Osteoblast (primary cell): ENCODE data around the gene SAP30L. TPM values are rescaled to one million over a fixed set of nuclear protein-coding genes. Genes with fewer than 3 reads are reported as not detected.

ENCODE experiments used
- DNase-seq: peaks from one replicate; pipeline ENCODE4 v3.0.0; 2011; ENCODE audit warnings: low spot score, mixed read lengths; ENCODE audit not compliant: insufficient read length; ENCODE audit errors: missing footprints
- H2AFZ ChIP-seq: 2 replicates; pipeline ENCODE4 v1.6.0; 2011; ENCODE audit warnings: mild to moderate bottlenecking, low read length
- H3K27ac ChIP-seq: 2 replicates; pipeline ENCODE4 v1.5.1; 2011; ENCODE audit warnings: mild to moderate bottlenecking, low read depth, low read length, moderate library complexity
- H3K27me3 ChIP-seq: 2 replicates; pipeline ENCODE4 v1.6.0; 2012; ENCODE audit warnings: mild to moderate bottlenecking, control low read depth, inconsistent platforms, low read length, moderate library complexity; ENCODE audit not compliant: insufficient read depth
- H3K36me3 ChIP-seq: 2 replicates; pipeline ENCODE4 v1.5.1; 2011; ENCODE audit warnings: mild to moderate bottlenecking, low read length, control low read depth, moderate library complexity; ENCODE audit not compliant: insufficient read depth
- H3K4me1 ChIP-seq: 2 replicates; pipeline ENCODE4 v1.5.1; 2011; ENCODE audit warnings: mild to moderate bottlenecking, low read length, control low read depth, moderate library complexity; ENCODE audit not compliant: insufficient read depth
- H3K4me2 ChIP-seq: 2 replicates; pipeline ENCODE4 v1.6.0; 2011; ENCODE audit warnings: mild to moderate bottlenecking, low read length; ENCODE audit not compliant: insufficient read depth
- H3K4me3 ChIP-seq: fragments of 200-600 bp; sonication (generic); 3 replicates; pipeline ENCODE4 v1.5.1; 2012; ENCODE audit warnings: mild to moderate bottlenecking, low read length, inconsistent platforms; ENCODE audit not compliant: insufficient read depth
- H3K79me2 ChIP-seq: 2 replicates; pipeline ENCODE4 v1.6.0; 2012; ENCODE audit warnings: mild to moderate bottlenecking, low read length, control low read depth, inconsistent platforms; ENCODE audit not compliant: insufficient read depth
- H3K9me3 ChIP-seq: 2 replicates; pipeline ENCODE4 v1.5.1; 2011; ENCODE audit warnings: low read depth, low read length, control low read depth
- H4K20me1 ChIP-seq: 2 replicates; pipeline ENCODE4 v1.6.0; 2012; ENCODE audit warnings: mild to moderate bottlenecking, low read length, control low read depth; ENCODE audit not compliant: insufficient read depth
- total RNA-seq: library from RNA; depleted of rRNA; stranded (reverse); fragments of >200 nt; gene quantifications from 2 replicates; pipeline ENCODE4 v1.2.3, GENCODE V29; 2012
- TF ChIP-seq, protein P1 (sequence below): IDR thresholded peaks from 2 replicates; pipeline ENCODE4 v1.5.1; 2011; ENCODE audit warnings: mild to moderate bottlenecking, low read depth, low read length, moderate library complexity; ENCODE audit errors: extremely low read depth

Gene SAP30L
- total RNA-seq, 1 donor = 32.2 TPM

- no peaks in the 10 kb centered on the region for H3K9me3 ChIP-seq
- no peak overlapping the region for H2AFZ ChIP-seq
- no peak overlapping the region for H3K27ac ChIP-seq
- no peak overlapping the region for H3K4me3 ChIP-seq
- no peaks in the 10 kb centered on the region for H3K79me2 ChIP-seq
- peak; percentile 14 for DNase-seq
- H3K36me3 ChIP-seq = peaks cover 36% of the 10 kb centered on the region
- H3K27me3 ChIP-seq = no peaks in the 10 kb centered on the region
- TF ChIP-seq, protein P1, sequence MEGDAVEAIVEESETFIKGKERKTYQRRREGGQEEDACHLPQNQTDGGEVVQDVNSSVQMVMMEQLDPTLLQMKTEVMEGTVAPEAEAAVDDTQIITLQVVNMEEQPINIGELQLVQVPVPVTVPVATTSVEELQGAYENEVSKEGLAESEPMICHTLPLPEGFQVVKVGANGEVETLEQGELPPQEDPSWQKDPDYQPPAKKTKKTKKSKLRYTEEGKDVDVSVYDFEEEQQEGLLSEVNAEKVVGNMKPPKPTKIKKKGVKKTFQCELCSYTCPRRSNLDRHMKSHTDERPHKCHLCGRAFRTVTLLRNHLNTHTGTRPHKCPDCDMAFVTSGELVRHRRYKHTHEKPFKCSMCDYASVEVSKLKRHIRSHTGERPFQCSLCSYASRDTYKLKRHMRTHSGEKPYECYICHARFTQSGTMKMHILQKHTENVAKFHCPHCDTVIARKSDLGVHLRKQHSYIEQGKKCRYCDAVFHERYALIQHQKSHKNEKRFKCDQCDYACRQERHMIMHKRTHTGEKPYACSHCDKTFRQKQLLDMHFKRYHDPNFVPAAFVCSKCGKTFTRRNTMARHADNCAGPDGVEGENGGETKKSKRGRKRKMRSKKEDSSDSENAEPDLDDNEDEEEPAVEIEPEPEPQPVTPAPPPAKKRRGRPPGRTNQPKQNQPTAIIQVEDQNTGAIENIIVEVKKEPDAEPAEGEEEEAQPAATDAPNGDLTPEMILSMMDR = no peak
- no peaks in the 10 kb centered on the region for H4K20me1 ChIP-seq
- no peaks in the 10 kb centered on the region for H3K4me1 ChIP-seq
- H3K4me2 ChIP-seq = no peak overlapping the region
Measured at GRCh38 chr5:154411338-154411737, 34.5 kb upstream of the SAP30L start.

- Histone ChIP-seq H3K9me3 (no peaks in the 10 kb centered on the region), H3K4me1 (no peaks in the 10 kb centered on the region), H3K27ac (no peak overlapping the region), H4K20me1 (no peaks in the 10 kb centered on the region), H2AFZ (no peak overlapping the region), H3K4me3 (no peak overlapping the region), H3K79me2 (no peaks in the 10 kb centered on the region), H3K4me2 (no peak overlapping the region), H3K27me3 (no peaks in the 10 kb centered on the region), H3K36me3 (peaks cover 45% of the 10 kb centered on the region)
- DNase-seq = no peak
- TF ChIP-seq, protein P1 = no peak
Measured at GRCh38 chr5:154412316-154412715, 33.5 kb upstream of the SAP30L start.

DNA sequence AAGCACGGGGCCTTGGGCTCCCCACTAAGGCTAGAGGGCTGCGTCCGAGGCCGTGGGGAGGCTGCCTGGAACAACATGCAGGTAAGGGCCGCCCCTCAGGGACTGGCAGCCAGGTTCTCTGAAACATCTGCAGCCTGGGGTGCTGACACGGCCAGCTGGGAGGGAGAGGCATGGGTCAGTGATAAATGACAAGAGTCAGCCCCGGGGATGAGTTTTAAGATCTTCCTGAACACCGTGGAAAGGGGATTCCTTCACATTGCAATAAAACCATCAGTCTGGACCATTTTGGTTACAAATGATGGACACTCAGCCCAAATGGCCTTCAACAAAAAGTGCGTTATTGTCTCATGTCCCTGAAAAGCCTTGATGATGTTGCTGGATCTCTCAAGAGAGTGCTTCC is 32.9 kb upstream of the SAP30L start:
- Histone ChIP-seq H3K36me3 (peaks cover 51% of the 10 kb centered on the region), H3K4me2 (no peak overlapping the region), H3K79me2 (no peaks in the 10 kb centered on the region), H3K27ac (no peak overlapping the region), H2AFZ (no peak overlapping the region), H4K20me1 (no peaks in the 10 kb centered on the region), H3K4me1 (no peaks in the 10 kb centered on the region), H3K27me3 (no peaks in the 10 kb centered on the region), H3K4me3 (no peak overlapping the region), H3K9me3 (no peaks in the 10 kb centered on the region)
- TF ChIP-seq, protein P1 = no peak
- no peak for DNase-seq

DNA sequence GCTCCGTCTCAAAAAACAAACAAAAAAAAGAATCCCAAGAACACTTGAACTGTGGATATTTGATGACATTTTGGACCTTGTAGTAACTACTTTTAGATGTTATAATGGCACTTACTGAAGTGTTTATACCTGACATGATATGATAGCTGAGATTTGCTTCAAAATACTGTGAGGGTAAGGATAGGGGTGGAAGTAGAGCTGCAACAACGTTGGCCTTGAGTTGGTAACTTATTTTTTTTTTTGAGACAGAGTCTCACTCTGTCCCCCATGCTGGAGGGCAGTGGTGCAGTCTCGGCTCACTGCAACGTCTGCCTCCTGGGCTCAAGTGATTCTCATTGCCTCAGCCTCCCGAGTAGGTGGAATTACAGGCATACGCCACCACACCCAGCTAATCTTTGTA is 30.7 kb upstream of the SAP30L start:
- no peak for DNase-seq
- no peaks in the 10 kb centered on the region for H3K79me2 ChIP-seq
- H3K4me1 ChIP-seq = no peaks in the 10 kb centered on the region
- TF ChIP-seq, protein P1 = no peak
- H3K9me3 ChIP-seq = no peaks in the 10 kb centered on the region
- no peaks in the 10 kb centered on the region for H4K20me1 ChIP-seq
- peaks cover 65% of the 10 kb centered on the region for H3K36me3 ChIP-seq
- no peak overlapping the region for H2AFZ ChIP-seq
- H3K27me3 ChIP-seq = no peaks in the 10 kb centered on the region
- no peak overlapping the region for H3K27ac ChIP-seq
- H3K4me3 ChIP-seq = no peak overlapping the region
- H3K4me2 ChIP-seq = no peak overlapping the region
